Hepatocyte (in vitro differentiated cells): ENCODE measurements around the gene KRTAP3-2.

Source experiments
- EZH2 ChIP-seq: fragments of 200-600 bp; sonication (generic); IDR thresholded peaks from 2 replicates; pipeline ENCODE4 v1.6.1; 2016; ENCODE audit warnings: antibody characterized with exemption, mild to moderate bottlenecking, borderline replicate concordance
- TF ChIP-seq, protein P1 (sequence below): fragments of 200-600 bp; sonication (generic); IDR thresholded peaks from 2 replicates; pipeline ENCODE4 v1.5.1; 2016; ENCODE audit warnings: antibody characterized with exemption, mild to moderate bottlenecking; ENCODE audit not compliant: poor library complexity

DNA sequence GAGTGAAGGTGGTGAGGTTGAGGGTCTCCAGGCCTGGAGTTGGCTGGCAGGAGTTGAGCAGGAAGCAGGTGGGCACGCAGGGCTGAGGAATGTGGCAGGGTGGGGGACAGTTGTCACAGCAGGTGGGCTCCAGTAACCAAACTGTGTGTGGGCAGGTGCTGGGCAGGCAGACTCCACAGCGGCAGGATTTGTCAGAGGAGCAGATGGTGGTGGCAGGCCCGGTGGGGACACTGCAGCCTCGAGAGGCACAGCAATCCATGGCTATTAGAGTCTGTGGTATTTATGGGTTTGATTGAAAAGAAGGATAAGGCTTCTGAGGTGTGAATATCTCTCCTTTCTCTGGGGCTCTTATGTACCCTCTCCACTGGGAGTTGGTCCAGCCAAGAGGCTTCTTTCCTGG is 5.9 kb downstream of the KRTAP3-2 start, which contains the start of gene KRTAP3-3:
- TF ChIP-seq, protein P1, sequence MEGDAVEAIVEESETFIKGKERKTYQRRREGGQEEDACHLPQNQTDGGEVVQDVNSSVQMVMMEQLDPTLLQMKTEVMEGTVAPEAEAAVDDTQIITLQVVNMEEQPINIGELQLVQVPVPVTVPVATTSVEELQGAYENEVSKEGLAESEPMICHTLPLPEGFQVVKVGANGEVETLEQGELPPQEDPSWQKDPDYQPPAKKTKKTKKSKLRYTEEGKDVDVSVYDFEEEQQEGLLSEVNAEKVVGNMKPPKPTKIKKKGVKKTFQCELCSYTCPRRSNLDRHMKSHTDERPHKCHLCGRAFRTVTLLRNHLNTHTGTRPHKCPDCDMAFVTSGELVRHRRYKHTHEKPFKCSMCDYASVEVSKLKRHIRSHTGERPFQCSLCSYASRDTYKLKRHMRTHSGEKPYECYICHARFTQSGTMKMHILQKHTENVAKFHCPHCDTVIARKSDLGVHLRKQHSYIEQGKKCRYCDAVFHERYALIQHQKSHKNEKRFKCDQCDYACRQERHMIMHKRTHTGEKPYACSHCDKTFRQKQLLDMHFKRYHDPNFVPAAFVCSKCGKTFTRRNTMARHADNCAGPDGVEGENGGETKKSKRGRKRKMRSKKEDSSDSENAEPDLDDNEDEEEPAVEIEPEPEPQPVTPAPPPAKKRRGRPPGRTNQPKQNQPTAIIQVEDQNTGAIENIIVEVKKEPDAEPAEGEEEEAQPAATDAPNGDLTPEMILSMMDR, result no peak
- no peak for TF ChIP-seq EZH2
